ENCODE measurements around the gene GAL3ST2.

DNA sequence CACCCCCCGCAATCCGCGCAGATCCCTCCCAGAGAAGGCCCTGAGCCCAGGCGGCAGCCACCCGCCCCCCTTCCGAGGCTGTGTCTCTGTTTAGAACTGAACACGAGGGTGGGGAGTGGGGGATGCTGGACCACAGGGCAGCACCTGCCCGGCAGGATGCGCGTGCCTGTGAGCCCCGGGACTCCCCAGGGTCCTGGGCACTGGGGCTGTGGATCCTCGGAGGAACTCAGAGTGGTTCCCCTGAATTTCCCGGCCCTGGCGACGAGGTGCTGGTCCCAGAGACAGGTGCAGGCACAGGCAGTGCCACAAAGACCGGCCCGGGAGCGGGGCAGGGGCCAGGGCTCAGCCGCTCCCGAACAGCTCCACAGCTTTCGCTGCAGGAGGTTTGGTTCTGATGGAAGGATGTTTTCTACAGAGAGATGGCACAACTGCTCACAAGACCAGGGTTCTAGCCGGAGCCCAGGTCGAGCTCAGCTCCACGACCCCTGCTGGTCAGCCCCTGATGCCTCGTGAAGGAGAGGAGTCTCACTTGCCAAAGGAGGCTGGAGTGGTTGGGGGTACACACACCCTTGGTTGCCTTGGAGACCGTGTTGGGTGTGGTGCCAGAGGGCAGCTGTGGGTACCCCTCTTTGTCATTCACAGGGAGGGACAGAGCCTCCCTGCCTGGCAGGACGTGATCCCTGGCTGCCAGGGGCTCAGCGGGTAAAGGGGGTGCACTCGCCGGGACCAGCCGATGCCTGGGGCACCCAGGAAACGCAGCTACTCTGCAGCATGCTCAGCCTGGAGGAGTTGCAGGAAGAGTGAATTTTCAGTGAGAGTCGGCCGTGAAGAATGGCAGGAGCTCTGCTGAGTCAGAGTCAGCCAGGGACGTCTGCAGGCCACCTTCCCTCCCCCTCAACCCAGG is 28.0 kb downstream of the GAL3ST2 start:
- TF ChIP-seq ATF2 (IDR thresholded peaks at IDR 0.05; ENCODE audit: low read length) = no peak
- no peak for TF ChIP-seq EZH2 (IDR thresholded peaks at IDR 0.05; ENCODE audit: low read depth, low read length, severe bottlenecking)
- no peak for TF ChIP-seq CEBPB (IDR thresholded peaks at IDR 0.05; ENCODE audit: low read depth, low read length)
- TF ChIP-seq TAF1 (IDR thresholded peaks at IDR 0.05; ENCODE audit: low read depth, low read length) = no peak
- no peak for TF ChIP-seq EP300 (IDR thresholded peaks at IDR 0.05; ENCODE audit: borderline replicate concordance in 1 of 2, low read depth in 2 of 2, low read length in 2 of 2)
- no peak for TF ChIP-seq NRF1 (IDR thresholded peaks at IDR 0.05; ENCODE audit: low read depth, low read length)
- TF ChIP-seq, protein P1, sequence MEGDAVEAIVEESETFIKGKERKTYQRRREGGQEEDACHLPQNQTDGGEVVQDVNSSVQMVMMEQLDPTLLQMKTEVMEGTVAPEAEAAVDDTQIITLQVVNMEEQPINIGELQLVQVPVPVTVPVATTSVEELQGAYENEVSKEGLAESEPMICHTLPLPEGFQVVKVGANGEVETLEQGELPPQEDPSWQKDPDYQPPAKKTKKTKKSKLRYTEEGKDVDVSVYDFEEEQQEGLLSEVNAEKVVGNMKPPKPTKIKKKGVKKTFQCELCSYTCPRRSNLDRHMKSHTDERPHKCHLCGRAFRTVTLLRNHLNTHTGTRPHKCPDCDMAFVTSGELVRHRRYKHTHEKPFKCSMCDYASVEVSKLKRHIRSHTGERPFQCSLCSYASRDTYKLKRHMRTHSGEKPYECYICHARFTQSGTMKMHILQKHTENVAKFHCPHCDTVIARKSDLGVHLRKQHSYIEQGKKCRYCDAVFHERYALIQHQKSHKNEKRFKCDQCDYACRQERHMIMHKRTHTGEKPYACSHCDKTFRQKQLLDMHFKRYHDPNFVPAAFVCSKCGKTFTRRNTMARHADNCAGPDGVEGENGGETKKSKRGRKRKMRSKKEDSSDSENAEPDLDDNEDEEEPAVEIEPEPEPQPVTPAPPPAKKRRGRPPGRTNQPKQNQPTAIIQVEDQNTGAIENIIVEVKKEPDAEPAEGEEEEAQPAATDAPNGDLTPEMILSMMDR (IDR thresholded peaks at IDR 0.05; ENCODE audit: control extremely low read depth in 1 of 3, insufficient read depth in 1 of 3, low read depth in 1 of 3, low read length in 3 of 3) = peak in 1 of 3 experiments; percentile 19; a peak in 1 of 4 replicates
- TF ChIP-seq GABPA (IDR thresholded peaks at IDR 0.05; ENCODE audit: borderline replicate concordance, insufficient read depth, low read length) = no peak
- TF ChIP-seq MAX (IDR thresholded peaks at IDR 0.05) = no peak
- TF ChIP-seq POLR2A (IDR thresholded peaks at IDR 0.05; ENCODE audit: control extremely low read depth in 1 of 2, low read depth in 2 of 2, low read length in 2 of 2) = no peak
- TF ChIP-seq MAFK (IDR thresholded peaks at IDR 0.05; ENCODE audit: low read depth, low read length) = no peak
- no peak for TF ChIP-seq SIN3A (conservative IDR thresholded peaks at IDR 0.05 in 1 of 2, IDR thresholded peaks at IDR 0.05 in 1 of 2; ENCODE audit: low read depth in 1 of 2, low read length in 2 of 2)
- TF ChIP-seq RFX5 (IDR thresholded peaks at IDR 0.05; ENCODE audit: borderline replicate concordance, low read depth, low read length) = no peak
- TF ChIP-seq POLR2AphosphoS5 (IDR thresholded peaks at IDR 0.05; ENCODE audit: low read depth, low read length) = no peak

Data from H1 (cell line).